GM21529 (cell line): ENCODE data around the gene TTC28.

Experiments used
- ATAC-seq: cut with Tn5 transposase; IDR thresholded peaks from one replicate; pipeline ENCODE4 v1.9.1; 2021; ENCODE audit not compliant: unreplicated experiment

Gene TTC28

GRCh38 chr22:27980424-27981148 lies 699.1 kb downstream of the TTC28 start:
- ATAC-seq = no peak

- no peak for ATAC-seq
Measured at GRCh38 chr22:27978802-27979201, 700.8 kb downstream of the TTC28 start.

GRCh38 chr22:27978317-27978716 lies 701.3 kb downstream of the TTC28 start:
- no peak for ATAC-seq

- ATAC-seq = no peak
Measured at GRCh38 chr22:27976586-27976985, 703.1 kb downstream of the TTC28 start.

- no peak for ATAC-seq
Measured at GRCh38 chr22:27975381-27976013, 704.1 kb downstream of the TTC28 start.

GRCh38 chr22:27973846-27974245 lies 705.8 kb downstream of the TTC28 start:
- no peak for ATAC-seq

- no peak for ATAC-seq
Measured at GRCh38 chr22:27972732-27973698, 706.6 kb downstream of the TTC28 start.

GRCh38 chr22:27971926-27972325 lies 707.7 kb downstream of the TTC28 start:
- ATAC-seq = no peak

- no peak for ATAC-seq
Measured at GRCh38 chr22:27970596-27971220, 708.9 kb downstream of the TTC28 start.

GRCh38 chr22:27966168-27967064 lies 713.2 kb downstream of the TTC28 start:
- no peak for ATAC-seq

GRCh38 chr22:27962268-27963044 lies 717.2 kb downstream of the TTC28 start:
- no peak for ATAC-seq

GRCh38 chr22:27961680-27962079 lies 718.0 kb downstream of the TTC28 start:
- no peak for ATAC-seq

- ATAC-seq = no peak
Measured at GRCh38 chr22:27961182-27961581, 718.5 kb downstream of the TTC28 start.

GRCh38 chr22:27959335-27960090 lies 720.1 kb downstream of the TTC28 start:
- ATAC-seq = no peak

GRCh38 chr22:27952779-27953178 lies 726.9 kb downstream of the TTC28 start:
- no peak for ATAC-seq

- no peak for ATAC-seq
Measured at GRCh38 chr22:27952091-27952490, 727.5 kb downstream of the TTC28 start.

GRCh38 chr22:27949421-27949820 lies 730.2 kb downstream of the TTC28 start:
- no peak for ATAC-seq

- no peak for ATAC-seq
Measured at GRCh38 chr22:27948569-27948968, 731.1 kb downstream of the TTC28 start.

GRCh38 chr22:27947448-27947847 lies 732.2 kb downstream of the TTC28 start:
- no peak for ATAC-seq
